ENCODE results near the gene MYO1H.
"Not testable (repeated sequence)": the region's sequence is repeated elsewhere in the genome, so short reads cannot be mapped to it uniquely, and the experiment has no call there.

MYO1H gene

DNA sequence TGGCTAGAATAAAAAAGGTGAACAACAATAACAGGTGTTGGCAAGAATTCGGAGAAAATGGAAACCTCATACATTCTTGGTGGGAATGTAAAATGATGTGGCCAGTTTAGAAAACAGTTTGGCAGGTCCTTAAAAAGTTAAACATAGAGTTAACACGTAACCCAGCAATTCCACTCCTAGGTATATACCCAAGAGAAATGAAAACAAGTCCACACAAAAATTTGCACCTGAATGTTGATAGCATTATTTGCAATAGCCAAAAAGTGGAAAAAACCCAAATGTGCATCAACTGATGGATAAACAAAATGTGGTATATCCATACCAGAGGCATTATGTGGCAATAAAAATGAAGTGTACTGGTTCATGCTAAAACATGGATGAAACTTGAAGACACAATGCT is 2.3 kb upstream of the MYO1H start:
- no peak for DNase-seq

DNA sequence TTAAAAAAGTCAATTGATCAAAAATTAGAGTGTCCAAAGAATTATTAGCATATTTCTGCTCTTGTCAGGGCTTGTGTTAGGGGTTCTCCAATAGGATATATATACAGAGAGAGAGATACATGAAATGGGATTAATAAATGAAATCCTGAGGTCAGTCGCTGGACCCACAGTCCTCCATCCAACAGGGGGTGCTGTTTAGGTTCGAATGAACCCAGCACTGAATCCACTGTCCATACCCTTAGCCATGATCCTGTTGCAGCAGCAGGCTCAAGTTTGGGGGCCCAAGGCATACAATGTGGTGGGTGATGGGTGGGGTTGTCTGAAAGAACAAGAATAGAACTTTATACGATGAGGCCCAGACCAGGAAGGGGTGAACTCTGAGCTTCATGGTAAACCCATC is 780 bp upstream of the MYO1H start:
- DNase-seq, result no peak

DNA sequence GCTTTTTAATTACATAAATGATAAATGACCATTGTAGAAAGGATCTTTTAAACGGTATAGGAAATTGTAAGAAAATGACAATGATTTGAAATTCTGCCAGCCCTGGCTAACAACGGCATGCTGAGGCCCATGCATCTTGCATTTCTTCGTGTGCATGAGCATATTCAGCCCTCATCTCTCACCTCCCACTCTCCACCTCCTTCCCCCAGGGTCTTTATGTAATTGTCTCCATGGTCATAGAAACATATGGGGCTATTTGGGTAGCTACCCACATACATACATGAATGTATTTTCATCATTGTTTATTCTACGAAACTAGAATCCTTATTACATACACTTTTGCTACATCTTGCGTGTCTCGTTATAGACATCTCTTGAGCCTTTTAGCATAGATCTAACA is 4.5 kb downstream of the MYO1H start:
- DNase-seq, result no peak

DNA sequence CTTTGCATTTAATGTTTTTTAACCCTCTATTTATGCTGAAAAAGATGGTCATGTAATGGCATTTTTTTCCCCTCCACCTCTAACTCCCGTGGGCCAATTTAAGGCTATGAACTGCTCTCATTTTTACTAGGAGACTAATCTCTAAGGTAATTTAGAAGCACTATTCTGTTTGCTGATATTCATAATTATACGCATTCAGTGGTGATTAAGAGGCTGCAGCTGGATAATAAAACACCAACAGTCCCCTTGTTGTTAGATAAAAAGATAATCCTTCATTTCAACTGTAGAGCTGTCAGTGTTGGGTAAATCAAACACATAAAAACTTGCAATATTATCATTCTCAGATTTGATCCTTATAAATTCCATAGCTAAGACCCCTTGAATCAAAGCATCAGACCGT is 8.9 kb downstream of the MYO1H start:
- DNase-seq, result no peak

DNA sequence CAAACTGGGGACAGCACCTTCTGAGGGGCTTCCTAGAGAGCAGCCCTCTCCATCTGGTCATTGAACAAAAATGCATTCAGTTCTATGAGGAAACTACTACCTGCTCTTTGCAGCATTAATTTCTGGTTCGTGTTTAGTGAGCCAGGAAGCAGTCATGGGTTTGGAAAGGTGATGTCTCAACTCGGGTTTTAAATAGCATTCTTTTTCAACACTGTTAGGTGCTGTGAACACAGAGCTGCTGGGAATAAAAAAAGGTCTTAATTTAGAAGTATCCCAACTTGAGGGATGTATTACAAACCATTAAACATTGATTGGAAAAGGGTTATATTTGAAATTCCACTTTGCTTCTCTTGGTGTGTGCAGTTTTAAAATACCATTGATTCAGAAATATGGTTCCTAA is 9.3 kb downstream of the MYO1H start:
- DNase-seq, result no peak

DNA sequence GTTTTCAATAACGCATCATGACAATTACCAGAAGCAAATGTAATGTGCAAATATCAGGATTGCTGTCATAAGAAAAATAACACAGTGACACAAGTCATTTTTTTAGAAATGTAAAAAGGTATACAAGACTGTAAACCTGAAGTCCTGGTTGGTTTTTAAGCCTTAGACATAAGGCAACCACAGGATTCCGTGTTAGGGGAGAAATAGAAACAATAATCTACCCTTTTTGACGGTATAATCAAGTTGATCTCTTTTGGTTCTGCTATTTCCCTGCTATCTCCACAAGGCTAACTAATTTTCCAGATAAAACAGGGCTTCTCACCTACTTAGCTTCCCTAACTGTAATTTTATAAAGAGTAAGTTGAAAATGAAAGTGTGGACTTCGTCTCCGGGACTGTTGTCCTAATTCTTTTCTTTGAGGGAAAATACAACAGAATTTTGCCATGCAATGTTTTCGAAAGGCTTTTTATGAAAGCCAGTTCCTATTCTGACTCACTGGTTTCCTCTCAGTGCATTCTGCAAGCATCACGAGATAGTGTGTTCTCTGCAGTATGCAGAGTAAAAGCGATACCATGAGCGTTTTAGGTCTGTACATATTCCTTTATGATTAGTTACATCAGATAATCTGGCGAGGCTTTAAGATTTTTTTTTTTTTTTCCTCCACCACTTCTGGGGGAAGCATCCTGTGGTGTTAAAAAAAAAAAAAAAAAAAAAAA is 10.6 kb downstream of the MYO1H start:
- DNase-seq, result no peak

DNA sequence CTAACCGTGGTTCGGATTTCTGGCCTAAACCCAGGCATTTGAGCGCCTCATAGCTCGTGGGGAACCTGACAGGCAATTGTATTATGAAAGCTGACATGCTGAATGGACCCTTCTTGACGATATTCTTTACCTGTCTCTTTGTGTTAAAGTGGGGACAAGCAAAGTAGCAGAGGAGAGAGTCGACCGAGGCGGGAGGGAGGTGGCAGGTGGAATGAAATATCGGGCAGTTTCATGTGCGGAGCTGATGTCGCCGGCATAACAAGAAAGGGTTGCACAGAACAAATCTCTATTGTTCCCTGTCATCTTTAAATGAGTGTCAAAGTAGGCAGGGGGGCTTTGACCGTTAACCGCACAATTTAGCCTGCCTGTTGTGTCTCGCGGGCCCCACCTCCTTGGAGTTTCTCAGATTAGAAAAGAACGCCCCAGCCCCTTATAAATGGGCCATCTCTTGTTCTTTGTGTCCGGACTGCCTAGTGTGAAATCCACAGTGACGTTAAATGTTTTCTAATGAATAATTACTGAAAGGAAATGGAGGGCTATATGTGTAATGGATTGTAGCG is 11.5 kb downstream of the MYO1H start:
- DNase-seq, result no peak

DNA sequence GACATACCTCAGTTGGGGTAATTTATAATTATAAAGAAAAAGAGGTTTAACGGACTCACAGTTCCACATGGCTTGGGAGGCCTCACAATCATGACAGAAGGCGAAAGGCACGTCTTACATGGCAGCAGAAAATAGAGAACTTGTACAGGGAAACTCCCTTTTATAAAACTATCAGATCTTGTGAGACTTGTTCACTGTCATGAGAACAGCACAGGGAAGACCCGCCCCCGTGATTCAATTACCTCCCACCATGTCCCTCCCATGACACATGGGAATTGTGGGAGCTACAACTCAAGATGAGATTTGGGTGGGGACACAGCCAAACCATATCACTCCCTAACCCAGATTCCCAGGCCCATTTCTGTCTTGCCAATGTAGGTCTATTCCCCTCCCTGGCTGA is 22.1 kb downstream of the MYO1H start:
- DNase-seq, result no peak

DNA sequence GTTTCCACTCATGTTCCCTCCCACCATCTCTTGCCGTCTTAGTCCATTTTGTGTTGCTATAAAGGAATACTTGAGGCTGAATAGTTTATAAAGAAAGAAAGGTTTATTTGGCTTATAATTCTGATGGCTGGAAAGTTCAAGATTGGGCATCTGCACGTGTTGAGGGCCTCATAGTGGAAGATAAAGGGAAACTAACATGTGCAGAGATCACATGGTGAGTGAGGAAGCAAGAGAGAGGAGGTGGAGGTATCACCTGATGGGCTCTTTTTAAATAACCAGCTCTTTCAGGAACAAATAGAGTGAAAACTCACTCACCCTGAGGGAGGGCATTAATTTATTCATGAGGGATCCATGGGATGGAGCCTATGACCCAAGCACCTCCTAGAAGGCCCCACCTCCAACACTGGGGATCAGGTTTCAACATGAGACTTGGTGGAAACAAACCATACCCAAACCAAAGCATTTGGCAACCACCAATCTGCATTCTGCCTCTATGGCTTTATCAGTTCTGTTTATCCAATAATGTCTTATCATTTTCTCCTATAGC is 29.5 kb downstream of the MYO1H start:
- DNase-seq, result no peak

DNA sequence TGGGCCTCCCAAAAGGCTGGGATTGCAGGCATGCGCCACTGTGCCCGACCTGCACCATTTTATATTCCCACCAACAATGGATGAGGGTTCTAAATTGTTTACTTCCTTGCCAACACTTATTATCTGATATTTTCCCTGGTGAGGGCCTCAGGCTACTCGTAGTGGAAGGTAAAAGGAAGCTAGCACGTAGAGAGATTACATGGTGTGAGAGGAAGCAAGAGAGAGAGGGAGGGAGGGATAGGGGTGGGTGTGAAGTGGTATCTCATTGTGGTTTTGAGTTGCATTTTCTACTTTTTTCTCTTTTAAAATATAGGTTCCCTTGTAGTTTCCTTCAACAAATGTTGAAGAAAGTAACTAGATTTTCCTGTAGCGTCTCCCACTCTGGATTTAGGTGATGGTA is 30.9 kb downstream of the MYO1H start:
- DNase-seq, result no peak

DNA sequence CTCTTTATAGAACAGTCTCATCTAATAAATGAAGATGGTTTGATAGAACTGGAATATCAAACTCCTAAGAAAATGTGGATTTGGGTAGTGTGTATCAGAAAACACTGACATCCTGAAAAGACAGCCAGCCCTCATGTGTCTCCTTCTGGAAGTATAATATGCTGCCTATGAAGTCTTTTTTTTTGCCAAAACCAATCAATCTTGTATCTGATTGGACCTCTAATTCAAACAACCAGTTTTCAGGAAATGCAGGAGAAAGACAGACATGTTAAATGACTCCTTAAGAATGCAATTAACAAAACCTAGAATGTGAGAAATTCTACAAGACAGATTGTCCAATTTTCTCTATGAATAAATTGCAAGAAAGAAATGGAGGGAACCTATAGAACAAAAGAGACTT is 34.3 kb downstream of the MYO1H start:
- DNase-seq, result no peak

DNA sequence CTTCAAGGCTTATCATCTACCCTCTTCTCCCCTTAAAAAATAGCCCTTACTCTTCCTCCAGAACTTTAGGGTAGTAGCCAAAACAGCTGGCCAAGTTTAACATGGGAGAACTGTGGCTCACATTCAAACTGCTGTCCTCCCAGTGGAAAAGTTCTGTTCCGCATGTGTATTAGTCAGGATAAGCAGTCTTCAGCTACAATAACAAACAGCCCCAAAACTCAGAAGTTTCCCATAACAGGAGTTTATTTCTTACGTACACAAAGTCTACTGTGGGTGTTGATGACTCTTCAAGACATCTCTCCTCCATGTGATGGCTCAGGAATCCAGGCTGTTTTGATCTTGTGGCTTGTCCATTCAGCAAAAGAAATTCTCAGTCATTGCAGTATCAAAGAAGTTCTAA is 35.5 kb downstream of the MYO1H start:
- DNase-seq, result no peak

DNA sequence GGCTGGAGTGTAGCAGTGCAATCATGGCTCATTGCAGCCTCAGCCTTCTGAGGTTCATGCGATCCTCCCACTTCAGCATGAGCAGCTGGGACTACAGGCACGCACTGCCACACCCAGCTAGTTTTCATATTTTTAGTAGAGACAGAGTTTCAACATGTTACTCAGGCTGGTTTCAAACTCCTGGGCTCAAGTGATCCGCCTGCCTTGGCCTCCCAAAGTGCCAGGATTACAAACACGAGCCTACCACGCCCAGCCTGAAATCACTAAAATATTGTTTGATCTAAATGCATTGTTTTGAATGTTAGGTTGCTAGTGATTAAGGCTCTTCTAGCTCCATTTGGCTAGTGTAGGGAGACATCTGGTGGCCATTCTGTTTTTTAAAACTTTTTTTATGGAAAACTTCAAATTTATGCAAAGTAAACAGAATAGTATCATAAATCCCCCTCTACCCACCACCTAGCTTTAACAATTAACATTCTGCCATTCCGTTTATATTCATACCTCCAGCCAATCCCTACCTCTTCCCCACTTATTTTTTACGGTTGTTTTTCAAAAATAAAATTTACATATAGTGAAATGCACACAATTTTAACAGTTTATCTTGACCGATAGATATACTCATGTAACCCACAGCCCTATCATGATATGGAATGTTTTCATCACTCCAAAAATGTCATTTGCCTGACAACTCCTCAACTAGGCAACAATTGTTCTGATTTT is 37.8 kb downstream of the MYO1H start:
- DNase-seq, result no peak

DNA sequence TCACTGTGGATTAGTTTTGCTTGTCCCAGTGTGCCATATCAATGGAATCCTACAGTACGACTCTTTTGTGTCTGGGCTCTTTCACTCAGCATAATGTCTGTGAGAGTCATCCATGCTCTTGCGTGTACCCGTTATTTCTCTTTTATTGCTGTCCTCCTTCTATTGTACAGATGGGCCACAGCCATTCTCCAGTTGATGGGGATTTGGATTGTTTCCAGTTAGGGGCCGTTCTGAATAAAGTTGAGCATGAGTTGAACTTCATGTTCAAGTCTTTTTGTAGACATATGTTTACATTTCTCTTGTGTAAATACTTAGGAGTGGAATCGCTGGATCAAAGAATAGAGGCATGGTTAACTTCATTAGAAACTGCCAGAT is 38.3 kb downstream of the MYO1H start:
- DNase-seq, result no peak

DNA sequence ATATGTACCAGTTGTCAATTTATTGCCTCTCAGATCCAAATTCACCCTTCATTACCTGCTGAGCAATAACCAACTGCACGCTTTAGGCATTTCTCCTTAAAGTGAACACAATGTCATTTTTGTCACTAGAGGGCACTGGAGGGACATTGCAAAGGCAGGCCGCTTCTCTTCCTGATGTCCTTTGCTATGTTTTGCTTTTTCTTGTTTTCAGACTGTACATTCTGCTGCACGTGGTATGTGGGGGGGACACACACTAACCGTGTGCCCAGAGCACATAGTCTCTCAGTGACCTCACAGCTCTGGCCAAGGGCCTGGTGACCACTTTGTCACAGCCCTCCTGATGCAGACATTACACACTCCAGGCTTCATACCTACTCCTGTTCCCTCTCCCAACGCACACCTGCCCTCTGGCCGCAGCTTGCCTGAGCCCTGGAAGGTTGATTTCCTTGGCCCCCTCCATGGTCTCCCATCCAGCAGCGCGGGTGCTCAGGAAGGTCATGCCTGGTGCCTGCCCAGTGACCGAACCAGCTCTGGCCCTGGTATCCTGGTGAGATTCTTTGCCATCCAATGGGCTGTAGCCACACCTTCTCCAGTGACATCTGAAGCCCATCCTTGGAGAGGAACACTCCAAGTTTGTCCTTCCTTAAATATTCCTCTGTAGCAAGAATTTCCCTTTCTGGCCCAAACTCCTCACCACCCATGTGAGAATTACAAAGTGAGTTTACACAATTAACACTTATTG is 39.9 kb downstream of the MYO1H start:
- DNase-seq, result no peak

DNA sequence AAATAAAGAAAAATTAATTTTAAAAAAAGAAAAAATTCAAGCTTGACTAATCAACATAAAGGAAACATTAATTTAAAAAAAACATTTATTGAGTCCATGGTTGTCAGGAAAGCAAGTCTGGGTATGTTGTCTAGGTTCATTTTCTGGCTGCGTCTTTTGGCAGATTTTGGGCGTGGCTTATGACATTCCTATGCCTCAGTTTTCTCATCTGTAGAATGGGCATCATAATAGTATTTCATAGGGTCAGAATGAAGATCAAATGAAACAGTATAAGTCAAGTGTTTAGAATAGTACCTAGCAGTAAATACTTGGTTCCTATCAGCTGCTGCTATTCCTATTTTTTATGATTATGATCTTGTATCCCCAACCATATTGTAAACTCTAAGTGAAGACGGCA is 40.5 kb downstream of the MYO1H start:
- no peak for DNase-seq

DNA sequence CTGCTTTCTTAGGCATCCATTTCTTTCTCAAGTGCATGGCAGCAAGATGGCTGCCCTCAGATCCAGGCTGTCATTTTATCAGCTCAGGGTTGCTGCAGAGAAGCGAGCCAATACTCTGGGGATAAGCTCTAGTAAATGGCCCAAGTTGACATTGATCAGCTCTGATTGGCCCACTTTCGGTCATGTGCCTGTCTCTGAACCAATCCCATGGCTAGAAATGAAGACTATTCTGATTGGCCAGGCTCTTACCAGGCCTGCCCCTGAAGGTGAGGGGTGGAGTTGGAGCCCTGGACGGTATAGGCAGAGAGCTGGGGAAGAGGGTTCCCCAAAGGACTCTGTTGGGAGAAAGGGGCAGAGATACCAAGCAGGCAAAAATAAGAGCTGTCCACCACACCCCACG is 41.4 kb downstream of the MYO1H start:
- DNase-seq, result no peak

DNA sequence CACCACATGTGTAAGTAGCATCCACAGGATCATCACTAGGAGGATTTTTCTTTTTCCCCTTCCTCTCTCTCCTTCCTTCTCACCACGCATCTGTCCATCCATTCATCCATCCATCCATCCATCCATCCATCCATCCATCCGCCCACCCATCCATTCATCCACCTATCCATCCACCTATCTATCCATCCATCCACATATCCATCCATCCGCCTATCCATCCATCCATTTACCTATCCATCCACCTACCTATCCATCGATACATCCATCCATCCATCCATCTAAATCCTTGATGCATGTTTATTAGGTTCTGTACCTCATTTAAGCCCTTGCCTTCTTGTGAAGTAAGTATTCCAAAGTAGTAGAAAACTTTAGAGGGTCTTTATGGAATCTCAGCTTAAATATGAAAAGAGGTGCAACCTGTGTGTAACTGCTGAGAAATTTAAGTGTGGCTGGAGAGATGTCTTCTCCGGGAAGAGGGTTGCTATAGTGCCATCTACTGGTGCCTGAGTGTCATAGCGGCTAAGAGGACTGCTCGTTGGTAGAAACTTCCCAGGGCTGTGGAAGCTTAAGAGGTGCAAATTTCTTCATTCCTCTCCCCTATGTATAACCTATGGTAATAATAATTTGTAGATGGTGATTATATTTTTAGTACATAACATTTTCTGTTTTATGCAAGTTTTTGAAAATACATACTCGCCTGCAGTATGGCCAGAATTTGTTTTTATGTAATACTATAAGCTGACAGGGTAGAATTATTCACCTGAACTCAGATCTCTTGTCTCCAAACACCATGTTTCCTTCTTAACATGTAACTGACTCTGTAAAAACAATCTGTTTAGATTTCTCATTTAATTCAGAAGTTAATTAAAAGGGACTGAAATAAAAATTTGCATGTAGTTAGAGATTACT is 46.0 kb downstream of the MYO1H start:
- DNase-seq, result peak; percentile 20

DNA sequence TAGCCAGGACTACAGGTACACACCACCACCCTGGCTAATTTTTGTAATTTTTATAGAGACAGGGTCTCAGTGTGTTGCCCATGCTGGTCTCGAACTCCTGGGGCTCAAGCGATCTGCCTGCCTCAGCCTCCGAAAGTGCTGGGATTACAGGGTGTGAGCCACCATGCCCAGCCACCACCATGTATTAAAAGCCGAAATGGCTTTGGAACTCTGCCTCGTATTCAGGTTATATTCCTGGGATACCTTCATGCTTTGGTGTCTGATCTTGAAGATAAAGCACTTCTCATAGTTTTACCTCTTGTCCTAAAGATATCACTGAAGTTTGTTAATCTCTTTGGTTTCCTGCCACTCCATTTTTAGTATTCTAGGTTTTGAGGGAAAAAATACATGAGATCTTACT is 47.2 kb downstream of the MYO1H start:
- no peak for DNase-seq

DNA sequence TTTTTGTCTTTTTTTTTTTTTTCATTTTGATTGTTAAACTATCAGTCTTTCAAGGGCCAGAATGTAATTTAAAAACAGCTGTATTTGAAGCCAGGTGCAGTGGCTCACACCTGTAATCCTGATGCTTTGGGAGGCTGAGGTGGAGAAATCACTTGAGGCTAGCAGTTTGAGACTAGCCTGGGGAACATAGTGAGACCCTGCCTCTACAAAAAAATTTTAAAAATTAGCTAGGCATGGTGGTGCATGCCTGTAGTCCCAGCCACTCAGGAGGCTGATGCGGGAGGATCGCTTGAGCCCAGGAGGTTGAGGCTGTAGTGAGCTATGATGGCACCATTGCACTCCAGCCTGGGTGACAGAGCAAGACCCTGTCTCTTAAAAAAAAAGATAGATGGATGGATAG is 57.1 kb downstream of the MYO1H start:
- DNase-seq, result not testable (repeated sequence)

DNA sequence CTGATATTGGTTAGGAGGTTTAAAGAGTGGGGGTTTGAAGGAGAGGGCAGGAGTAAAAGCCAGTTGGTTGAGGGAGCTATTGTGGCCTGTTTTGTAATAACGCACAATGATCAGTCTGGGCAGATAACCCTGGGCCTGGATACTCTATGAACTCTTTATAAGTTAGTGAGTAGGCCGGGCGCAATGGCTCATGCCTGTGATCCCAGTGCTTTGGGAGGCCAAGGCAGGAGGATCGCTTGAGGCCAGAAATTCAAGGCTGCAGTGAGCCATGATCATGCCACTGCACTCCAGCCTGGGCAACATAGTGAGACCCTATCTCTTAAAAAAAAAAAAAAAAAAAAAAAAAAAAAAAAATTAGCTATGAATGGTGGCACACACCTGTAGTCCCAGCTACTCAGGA is 58.4 kb downstream of the MYO1H start:
- DNase-seq, result not testable (repeated sequence)

DNA sequence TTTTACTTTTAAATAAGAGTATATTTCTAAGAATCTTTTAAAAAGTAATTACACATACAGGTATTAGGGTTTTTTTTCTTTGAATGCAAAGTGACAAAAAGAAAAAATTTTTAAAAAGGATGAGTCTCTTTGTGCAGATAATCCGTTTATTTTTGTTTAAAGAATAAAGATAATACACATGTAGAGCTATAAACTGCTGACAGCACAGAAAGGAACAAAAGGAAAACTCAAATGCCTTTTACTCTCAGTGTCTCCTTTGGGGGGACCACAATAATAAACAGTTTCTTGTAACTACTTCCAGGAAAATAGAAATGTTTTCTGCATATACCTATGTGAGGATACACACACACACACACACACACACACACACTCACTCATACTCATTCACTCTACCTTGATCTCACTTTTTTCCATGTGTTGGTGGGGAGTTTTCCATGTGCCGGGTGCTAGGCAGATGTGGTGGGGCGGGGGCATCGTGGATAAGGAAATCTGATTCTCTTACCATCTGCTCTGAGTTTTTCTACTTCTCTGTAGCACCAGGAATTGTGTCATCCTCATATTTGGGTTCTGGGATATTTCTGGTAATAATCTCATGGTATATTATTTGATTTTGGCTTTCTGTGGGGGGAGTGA is 71.3 kb downstream of the MYO1H start:
- no peak for DNase-seq
